Fibroblast of skin of scalp (primary cell): ENCODE measurements around the gene MRPL28. TPM values are rescaled to one million over a fixed set of nuclear protein-coding genes. Genes with fewer than 3 reads are reported as not detected.
"Not testable (repeated sequence)": the region's sequence is repeated elsewhere in the genome, so short reads cannot be mapped to it uniquely, and the experiment has no call there.

Source experiments
- DNase-seq: peaks from one replicate; pipeline ENCODE4 v3.0.0-alpha.2; 2013
- polyA plus RNA-seq, 2 experiments: library from polyadenylated mRNA; unstranded; fragments of 120-200 nt; gene quantifications; one replicate each; pipeline ENCODE4 v1.2.1, GENCODE V29; 2013; ENCODE audit not compliant: insufficient read length in 2 of 2

The MRPL28 gene
- polyA plus RNA-seq (2013, experiment 1 of 2; ENCODE audit: insufficient read length): 93.4 TPM
- polyA plus RNA-seq (2013, experiment 2 of 2; ENCODE audit: insufficient read length): 80.6 TPM

GRCh38 chr16:370443-370842, at the start of gene MRPL28:
MRPL28 (minus strand) TSS chr16:370538; CDS start chr16:370218, 320 bp downstream.
- DNase-seq: peak; percentile 96

DNA sequence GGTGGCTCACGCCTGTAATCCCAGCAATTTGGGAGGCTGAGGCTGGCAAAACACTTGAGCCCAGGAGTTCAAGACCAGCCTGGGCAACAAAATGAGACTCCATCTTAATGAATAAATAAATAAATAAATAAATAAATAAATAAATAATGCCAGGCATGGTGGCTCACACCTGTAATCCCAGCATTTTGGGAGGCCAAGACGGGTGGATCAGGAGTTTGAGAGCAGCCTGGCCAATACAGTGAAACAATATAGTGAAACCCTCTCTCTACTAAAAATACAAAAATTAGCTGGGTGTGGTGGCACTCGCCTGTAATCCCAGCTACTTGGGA, 44.8 kb upstream of the MRPL28 start:
- not testable (repeated sequence) for DNase-seq

GRCh38 chr16:414395-415169, 44.2 kb upstream of the MRPL28 start:
- no peak for DNase-seq

GRCh38 chr16:411576-412265, 41.4 kb upstream of the MRPL28 start:
- DNase-seq: no peak

DNA sequence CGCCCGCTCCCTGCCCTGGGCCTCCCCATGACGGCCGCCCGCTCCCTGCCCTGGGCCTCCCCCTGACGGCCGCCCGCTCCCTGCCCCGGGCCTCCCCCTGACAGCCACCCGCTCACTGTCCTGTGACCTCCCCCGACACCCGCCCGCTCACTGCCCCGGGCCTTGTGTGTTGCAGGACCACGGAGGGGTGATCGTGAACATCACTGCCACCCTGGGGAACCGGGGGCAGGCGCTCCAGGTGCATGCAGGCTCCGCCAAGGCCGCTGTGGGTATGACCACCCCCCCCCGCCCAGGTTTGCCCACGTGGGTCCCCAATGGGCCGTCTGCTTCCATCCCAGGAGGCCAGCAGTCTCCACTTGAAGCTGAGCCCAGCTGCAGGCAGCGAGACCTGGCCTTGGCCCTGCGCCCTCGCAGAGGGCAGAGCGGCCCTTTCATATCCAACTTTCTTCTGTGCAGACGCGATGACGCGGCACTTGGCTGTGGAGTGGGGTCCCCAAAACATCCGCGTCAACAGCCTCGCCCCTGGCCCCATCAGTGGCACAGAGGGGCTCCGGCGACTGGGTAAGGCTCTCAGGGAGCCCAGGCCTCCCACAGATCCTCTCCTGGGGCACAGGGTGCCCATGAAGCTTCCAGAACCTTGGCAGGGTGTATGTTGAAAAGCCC, 40.3 kb upstream of the MRPL28 start:
- no peak for DNase-seq

DNA sequence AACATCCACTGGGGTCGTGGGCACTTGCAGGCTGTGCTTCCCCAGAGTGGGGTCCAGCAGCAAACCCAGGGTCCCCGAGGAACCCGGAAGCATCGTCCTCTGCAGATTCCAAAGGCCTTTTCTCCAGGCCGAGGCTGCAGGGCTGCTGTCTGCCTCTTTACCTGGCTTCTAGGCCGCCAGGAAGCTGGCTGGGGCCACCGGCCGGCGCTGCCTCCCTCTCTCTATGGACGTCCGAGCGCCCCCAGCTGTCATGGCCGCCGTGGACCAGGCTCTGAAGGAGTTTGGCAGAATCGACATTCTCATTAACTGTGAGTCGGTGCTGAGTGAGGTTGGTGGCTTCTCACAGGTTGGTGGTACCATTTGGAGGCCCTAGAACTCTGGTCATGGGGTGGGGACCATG, 36.9 kb upstream of the MRPL28 start:
- DNase-seq: no peak

- no peak for DNase-seq
Observed at GRCh38 chr16:405548-406506, 35.5 kb upstream of the MRPL28 start.

GRCh38 chr16:404971-405486, 34.7 kb upstream of the MRPL28 start:
- no peak for DNase-seq

- DNase-seq: peak; percentile 92
Observed at GRCh38 chr16:401468-402348, 31.4 kb upstream of the MRPL28 start, which contains the start of gene DECR2. DECR2 (plus strand) TSS chr16:401885; CDS start chr16:401964, 79 bp downstream.

GRCh38 chr16:400061-400591, 29.8 kb upstream of the MRPL28 start:
- DNase-seq: no peak

DNA sequence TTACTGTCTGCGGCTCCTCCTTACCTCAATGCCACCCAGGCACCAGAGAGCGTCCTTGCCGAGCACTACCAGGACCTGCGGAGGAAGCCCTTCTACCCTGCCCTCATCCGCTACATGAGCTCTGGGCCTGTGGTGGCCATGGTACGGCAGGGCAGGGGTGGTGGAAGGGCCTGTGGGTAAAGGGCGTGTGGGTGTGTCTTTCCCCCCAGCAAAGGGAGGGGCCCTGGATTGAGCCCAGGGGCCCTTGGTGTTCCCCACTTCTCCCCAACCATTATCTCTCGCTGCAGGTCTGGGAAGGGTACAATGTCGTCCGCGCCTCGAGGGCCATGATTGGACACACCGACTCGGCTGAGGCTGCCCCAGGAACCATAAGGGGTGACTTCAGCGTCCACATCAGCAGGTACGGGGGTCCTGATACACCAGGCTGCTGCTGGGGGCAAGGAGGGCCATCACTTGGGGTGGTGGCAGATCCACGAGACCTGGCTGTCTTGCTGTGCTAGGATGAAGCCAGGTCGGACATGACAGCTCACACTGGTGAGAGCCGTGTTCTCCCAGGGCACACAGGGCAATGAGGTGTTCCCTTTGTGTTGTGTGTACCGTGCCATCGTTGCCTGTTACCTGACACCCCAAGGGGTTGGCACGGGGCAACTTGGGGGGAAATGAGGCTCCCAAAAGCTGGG, 29.1 kb upstream of the MRPL28 start:
- DNase-seq: no peak

GRCh38 chr16:398561-399339, 28.4 kb upstream of the MRPL28 start:
- no peak for DNase-seq

DNA sequence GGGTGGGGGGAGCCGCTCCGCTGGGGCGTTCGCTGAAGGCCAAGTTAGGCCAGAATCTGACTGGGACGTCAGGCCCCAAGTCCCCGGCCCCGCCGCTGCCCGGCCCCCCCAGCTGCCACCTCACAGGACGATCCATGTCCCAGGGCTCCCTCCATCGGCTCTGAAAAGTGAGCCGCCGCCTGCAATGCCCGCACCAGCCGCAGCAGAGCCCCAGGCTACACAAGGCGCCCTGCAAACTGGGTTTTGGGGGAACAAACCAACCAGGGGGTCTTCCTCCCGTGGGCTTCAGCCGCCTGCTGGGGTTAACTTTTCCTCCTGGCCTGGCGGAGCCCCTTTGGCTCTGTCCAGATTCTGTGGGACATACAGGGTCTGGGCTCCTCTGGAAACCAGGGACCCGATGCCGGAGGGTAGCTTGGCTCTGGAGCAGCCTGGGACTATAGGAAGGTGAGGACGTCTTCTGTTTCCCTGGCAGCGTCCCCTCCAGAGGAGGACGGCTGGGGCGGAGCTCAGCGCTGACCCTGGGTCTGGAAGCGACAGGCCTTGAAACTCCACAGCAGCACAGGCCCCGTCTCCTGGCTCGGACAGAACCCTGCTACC, 27.5 kb upstream of the MRPL28 start:
- peak; percentile 83 for DNase-seq

GRCh38 chr16:397135-397661, 26.9 kb upstream of the MRPL28 start, which contains the start of gene NME4:
NME4 (plus strand) TSS chr16:397199; CDS start chr16:397223, 24 bp downstream.
- DNase-seq: peak; percentile 46

DNA sequence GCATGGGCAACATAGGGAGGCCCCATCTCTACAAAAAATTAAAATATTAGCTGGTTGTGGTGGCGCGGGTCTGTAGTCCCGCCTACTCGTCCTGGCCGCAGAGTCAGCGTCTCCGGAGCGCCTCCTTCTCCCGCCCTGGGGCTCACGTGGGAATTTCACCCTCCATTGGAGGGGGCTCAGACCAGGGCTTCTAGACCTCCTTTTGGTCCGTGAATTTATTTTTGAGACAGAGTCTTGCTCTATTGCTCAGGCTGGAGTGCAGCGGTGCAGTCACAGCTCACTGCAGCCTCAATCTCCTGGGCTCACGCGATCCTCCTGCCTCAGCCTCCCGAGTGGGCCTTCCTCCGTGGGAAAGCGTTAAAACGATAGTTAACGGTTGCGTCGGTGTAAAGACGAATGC, 26.3 kb upstream of the MRPL28 start:
- DNase-seq: peak; percentile 57

GRCh38 chr16:396199-396598, 25.9 kb upstream of the MRPL28 start:
- DNase-seq: no peak

DNA sequence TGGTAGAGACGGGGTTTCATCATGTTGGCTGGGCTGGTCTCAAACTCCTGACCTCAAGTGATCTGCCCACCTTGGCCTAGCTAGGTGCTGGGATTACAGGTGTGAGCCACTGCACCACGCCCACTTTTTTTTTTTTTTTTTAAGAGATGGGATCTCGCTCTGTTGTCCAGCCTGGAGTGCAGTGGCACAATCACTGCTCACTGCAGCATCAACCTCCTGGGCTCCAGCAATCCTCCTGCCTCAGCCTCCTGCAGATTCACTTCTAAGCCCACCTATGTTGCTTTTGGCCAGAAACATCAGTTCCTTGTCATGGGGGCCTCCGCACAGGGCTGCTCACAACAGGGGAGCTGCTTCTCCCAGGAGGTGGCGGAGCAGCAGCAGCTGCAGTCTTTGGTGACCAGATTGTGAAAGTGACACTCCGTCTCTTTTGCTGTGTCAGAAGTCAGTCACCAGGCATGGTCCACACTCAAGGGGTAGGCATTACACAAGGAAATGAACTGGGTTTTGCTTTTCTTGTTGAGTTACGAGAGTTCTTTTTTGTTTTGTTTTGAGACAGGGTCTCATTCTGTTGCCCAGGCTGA, 22.2 kb upstream of the MRPL28 start:
- DNase-seq: no peak

- peak; percentile 74 for DNase-seq
Observed at GRCh38 chr16:391885-392335, 21.6 kb upstream of the MRPL28 start.
